Measurements from ENCODE around the gene AUNIP. TPM values are rescaled to one million over a fixed set of nuclear protein-coding genes. Genes with fewer than 3 reads are reported as not detected.
A peak's percentile ranks its signal among the peaks of the same experiment; 100 is the strongest.

AUNIP gene
- total RNA-seq, 1 experiment from 2014 or later = 22.2 TPM

GRCh38 chr1:25799935-25800702 lies 59.1 kb downstream of the AUNIP start, which contains the start of gene SELENON:
TSS of gene SELENON (plus strand) at chr1:25800193. CDS start at chr1:25800231, 38 bp downstream.
- Mint-ChIP-seq H3K36me3 (ENCODE audit: insufficient read depth in 1 of 3, low read depth in 3 of 3) (peaks cover 0 to 19% (median 3%) of the 10 kb centered on the region in 3 experiments; a peak in 5 of 7 replicates), H3K4me1 (peaks cover 31 to 50% of the 10 kb centered on the region in 2 experiments), H3K27ac (peak within 1 kb of the TSS in 1 of 3 experiments; percentile 85; a peak in 2 of 7 replicates), H3K4me3 (peak within 1 kb of the TSS; percentile 75 to 90), H3K27me3 (ENCODE audit: low read depth) (peaks cover 5% of the 10 kb centered on the region), H3K9me3 (no peaks in the 10 kb centered on the region; a peak in 1 of 5 replicates)
- TF ChIP-seq CTCF (conservative IDR thresholded peaks at IDR 0.05) = no peak
- H4K20me1 ChIP-seq (ENCODE audit: control insufficient read depth, insufficient read depth, insufficient read length) = no peaks in the 10 kb centered on the region
- peaks cover 6% of the 10 kb centered on the region for H3K23me2 ChIP-seq (ENCODE audit: insufficient read length, low read depth, low read length, poor library complexity, severe bottlenecking)
- H3K9me3 ChIP-seq (ENCODE audit: control insufficient read depth, low read depth, low read length) = no peaks in the 10 kb centered on the region
- H2BK5ac ChIP-seq (ENCODE audit: insufficient read length, low read length) = no peak within 1 kb of the TSS
- no peak within 1 kb of the TSS for H3K23ac ChIP-seq (ENCODE audit: insufficient read length, low read depth, low read length)
- no peaks in the 10 kb centered on the region for H3K27me3 ChIP-seq (ENCODE audit: insufficient read depth, low read length)
- H3K4me2 ChIP-seq (ENCODE audit: insufficient read depth, insufficient read length, low read length) = peak within 1 kb of the TSS; percentile 82
- no peak within 1 kb of the TSS for H3K56ac ChIP-seq (ENCODE audit: insufficient read length, low read depth, low read length)
- no peak within 1 kb of the TSS for H3K4ac ChIP-seq (ENCODE audit: low read depth, low read length)
- no peak within 1 kb of the TSS for H4K91ac ChIP-seq (ENCODE audit: insufficient read length, low read depth, low read length)
- no peak within 1 kb of the TSS for H2AFZ ChIP-seq (ENCODE audit: low read length)
- H4K5ac ChIP-seq (ENCODE audit: insufficient read length, low read depth, low read length) = no peak within 1 kb of the TSS
- H3T11ph ChIP-seq (ENCODE audit: low read length) = no peak within 1 kb of the TSS
- H3K14ac ChIP-seq (ENCODE audit: insufficient read depth, low read length) = peak within 1 kb of the TSS; percentile 90
- no peak within 1 kb of the TSS for H2BK120ac ChIP-seq (ENCODE audit: low read depth, low read length, poor library complexity, severe bottlenecking)
- H3K4me1 ChIP-seq (ENCODE audit: insufficient read depth, low read length) = no peaks in the 10 kb centered on the region
- peak; percentile 90 for DNase-seq
- no peak within 1 kb of the TSS for H2BK20ac ChIP-seq (ENCODE audit: low read depth, low read length, poor library complexity, severe bottlenecking)
- peak within 1 kb of the TSS; percentile 83 for H3K18ac ChIP-seq (ENCODE audit: insufficient read length, low read depth, low read length)
- H3K79me1 ChIP-seq (ENCODE audit: insufficient read depth, low read depth, low read length, poor library complexity, severe bottlenecking) = no peaks in the 10 kb centered on the region
- WGBS (ENCODE audit: extremely low coverage, insufficient read length, low lambda C conversion rate) = no CpG with 5 or more reads among the region's 91 CpGs
- H2BK15ac ChIP-seq (ENCODE audit: low read depth, low read length) = peak within 1 kb of the TSS; percentile 93; the same call in 1 of the 2 replicates
- H4K8ac ChIP-seq (replicated peaks; ENCODE audit: insufficient read length, low read depth, low read length) = no peak within 1 kb of the TSS
- no peak within 1 kb of the TSS for H3K27ac ChIP-seq (ENCODE audit: insufficient read length, low read depth, low read length)
- no peak within 1 kb of the TSS for H2AK5ac ChIP-seq (ENCODE audit: insufficient read length, low read length)
- no peaks in the 10 kb centered on the region for H3K79me2 ChIP-seq (ENCODE audit: insufficient read depth, low read length)
- H2BK12ac ChIP-seq (ENCODE audit: insufficient read length, low read depth, low read length) = no peak within 1 kb of the TSS
- peak within 1 kb of the TSS; percentile 56 for H3K9ac ChIP-seq (ENCODE audit: extremely low read depth, insufficient read length, low read length)

Measured in H9 (cell line).